Type B pancreatic cell (in vitro differentiated cells): Measurements from ENCODE around the gene FXYD6. TPM values are rescaled to one million over a fixed set of nuclear protein-coding genes. Genes with fewer than 3 reads are reported as not detected.
A peak's percentile ranks its signal among the peaks of the same experiment; 100 is the strongest.

Experiments used
- DNase-seq: peaks from one replicate; pipeline ENCODE4 v3.0.0; 2021; ENCODE audit warnings: mixed read lengths; ENCODE audit not compliant: unreplicated experiment; ENCODE audit errors: extremely low spot score
- H3K27ac Mint-ChIP-seq: 2 replicates; pipeline ENCODE4 v1.8.0; 2021; ENCODE audit warnings: mild to moderate bottlenecking, mixed read lengths
- H3K27me3 Mint-ChIP-seq: 2 replicates; pipeline ENCODE4 v1.8.0; 2021; ENCODE audit warnings: mixed read lengths
- H3K36me3 Mint-ChIP-seq: 2 replicates; pipeline ENCODE4 v1.8.0; 2021; ENCODE audit warnings: mixed read lengths
- H3K4me1 Mint-ChIP-seq: one replicate; pipeline ENCODE4 v1.8.0; 2021; ENCODE audit warnings: mixed read lengths; ENCODE audit not compliant: unreplicated experiment
- H3K4me3 Mint-ChIP-seq: 2 replicates; pipeline ENCODE4 v1.8.0; 2021; ENCODE audit warnings: mild to moderate bottlenecking, mixed read lengths
- H3K9me3 Mint-ChIP-seq: 2 replicates; pipeline ENCODE4 v1.8.0; 2021; ENCODE audit warnings: mixed read lengths
- CTCF ChIP-seq: fragments of 200-600 bp; sonication (generic); conservative IDR thresholded peaks from 2 replicates; pipeline ENCODE4 v1.5.0; 2021; ENCODE audit warnings: antibody characterized with exemption, mild to moderate bottlenecking
- total RNA-seq: library from RNA; stranded (reverse); gene quantifications from 2 replicates; pipeline ENCODE4 v1.2.1, GENCODE V29; 2021; ENCODE audit warnings: low replicate concordance

The FXYD6 gene
- total RNA-seq, 1 donor from 2014 or later: 66.6 TPM

GRCh38 chr11:117874253-117874909 lies 2.1 kb downstream of the FXYD6 start:
- Mint-ChIP-seq H3K4me3 (peak overlapping the region; percentile 58), H3K9me3 (no peaks in the 10 kb centered on the region), H3K4me1 (peaks cover 59% of the 10 kb centered on the region), H3K27ac (no peak overlapping the region), H3K36me3 (peaks cover 3% of the 10 kb centered on the region), H3K27me3 (peaks cover 59% of the 10 kb centered on the region)
- no peak for TF ChIP-seq CTCF
- peak; percentile 40 for DNase-seq

- Mint-ChIP-seq H3K4me3 (peak overlapping the region; percentile 58), H3K27me3 (peaks cover 55% of the 10 kb centered on the region)
Measured at GRCh38 chr11:117873828-117874125, 2.7 kb downstream of the FXYD6 start.

GRCh38 chr11:117872975-117873827 lies 3.3 kb downstream of the FXYD6 start:
- H3K4me1 Mint-ChIP-seq: peaks cover 70% of the 10 kb centered on the region
- peaks cover 6% of the 10 kb centered on the region for H3K36me3 Mint-ChIP-seq
- no peak for TF ChIP-seq CTCF
- H3K27me3 Mint-ChIP-seq: peaks cover 52% of the 10 kb centered on the region
- no peaks in the 10 kb centered on the region for H3K9me3 Mint-ChIP-seq
- H3K4me3 Mint-ChIP-seq: peak overlapping the region; percentile 50
- H3K27ac Mint-ChIP-seq: peak overlapping the region; percentile 46
- no peak for DNase-seq

More at GRCh38 chr11:117873828-117874125, 2.7 kb downstream of the FXYD6 start:
- peaks cover 3% of the 10 kb centered on the region for H3K36me3 Mint-ChIP-seq
- H3K27ac Mint-ChIP-seq: peak overlapping the region; percentile 46
- H3K4me1 Mint-ChIP-seq: peaks cover 64% of the 10 kb centered on the region
- no peak for TF ChIP-seq CTCF
- peak; percentile 53 for DNase-seq
- H3K9me3 Mint-ChIP-seq: no peaks in the 10 kb centered on the region

GRCh38 chr11:117872420-117872961 lies 4.0 kb downstream of the FXYD6 start:
- Mint-ChIP-seq H3K4me3 (peak overlapping the region; percentile 50), H3K4me1 (peaks cover 69% of the 10 kb centered on the region), H3K27me3 (peaks cover 46% of the 10 kb centered on the region), H3K27ac (no peak overlapping the region), H3K36me3 (peaks cover 6% of the 10 kb centered on the region), H3K9me3 (no peaks in the 10 kb centered on the region)
- peak; percentile 61 for DNase-seq
- no peak for TF ChIP-seq CTCF

GRCh38 chr11:117871784-117872183 lies 4.7 kb downstream of the FXYD6 start:
- Mint-ChIP-seq H3K4me3 (no peak overlapping the region), H3K4me1 (peaks cover 62% of the 10 kb centered on the region), H3K27me3 (peaks cover 38% of the 10 kb centered on the region), H3K9me3 (no peaks in the 10 kb centered on the region), H3K27ac (no peak overlapping the region), H3K36me3 (peaks cover 6% of the 10 kb centered on the region)
- TF ChIP-seq CTCF: no peak
- no peak for DNase-seq
